Measurements from ENCODE around the gene GPATCH2L. TPM values are rescaled to one million over a fixed set of nuclear protein-coding genes. Genes with fewer than 3 reads are reported as not detected.

The GPATCH2L gene
- total and polyA plus RNA-seq, 2 donors (not counting 1 experiment from before 2014, with no cell fraction given), result 17.4 to 82.7 TPM

DNA sequence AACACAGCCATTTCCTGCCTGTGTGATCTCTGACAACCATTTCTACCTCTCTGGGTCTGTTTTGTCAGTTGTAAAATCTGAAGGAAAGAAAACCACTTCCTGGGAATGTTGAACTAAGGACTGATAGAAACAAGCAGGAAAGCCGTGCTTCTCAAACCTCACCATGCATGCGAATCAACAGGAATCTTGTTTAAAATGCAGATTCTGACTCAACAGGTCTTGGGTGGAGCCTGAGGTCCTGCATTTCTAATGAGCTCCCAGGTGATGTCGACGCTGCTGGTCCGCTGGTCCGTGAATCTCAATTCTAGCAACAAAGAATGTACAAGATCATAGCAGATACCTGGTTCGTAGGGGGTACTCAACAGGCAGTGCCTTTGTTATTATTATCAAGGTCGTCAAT, 38.0 kb upstream of the GPATCH2L start:
- Mint-ChIP-seq H3K4me3 (no peak overlapping the region), H3K9me3 (ENCODE audit: insufficient read depth) (no peaks in the 10 kb centered on the region), H3K27me3 (peaks cover 27% of the 10 kb centered on the region), H3K27ac (no peak overlapping the region), H3K4me1 (no peaks in the 10 kb centered on the region)
- no peak for TF ChIP-seq EZH2 (IDR thresholded peaks at IDR 0.05; ENCODE audit: borderline replicate concordance, insufficient read depth, low read depth, low read length, poor library complexity, severe bottlenecking)
- TF ChIP-seq, protein P1, sequence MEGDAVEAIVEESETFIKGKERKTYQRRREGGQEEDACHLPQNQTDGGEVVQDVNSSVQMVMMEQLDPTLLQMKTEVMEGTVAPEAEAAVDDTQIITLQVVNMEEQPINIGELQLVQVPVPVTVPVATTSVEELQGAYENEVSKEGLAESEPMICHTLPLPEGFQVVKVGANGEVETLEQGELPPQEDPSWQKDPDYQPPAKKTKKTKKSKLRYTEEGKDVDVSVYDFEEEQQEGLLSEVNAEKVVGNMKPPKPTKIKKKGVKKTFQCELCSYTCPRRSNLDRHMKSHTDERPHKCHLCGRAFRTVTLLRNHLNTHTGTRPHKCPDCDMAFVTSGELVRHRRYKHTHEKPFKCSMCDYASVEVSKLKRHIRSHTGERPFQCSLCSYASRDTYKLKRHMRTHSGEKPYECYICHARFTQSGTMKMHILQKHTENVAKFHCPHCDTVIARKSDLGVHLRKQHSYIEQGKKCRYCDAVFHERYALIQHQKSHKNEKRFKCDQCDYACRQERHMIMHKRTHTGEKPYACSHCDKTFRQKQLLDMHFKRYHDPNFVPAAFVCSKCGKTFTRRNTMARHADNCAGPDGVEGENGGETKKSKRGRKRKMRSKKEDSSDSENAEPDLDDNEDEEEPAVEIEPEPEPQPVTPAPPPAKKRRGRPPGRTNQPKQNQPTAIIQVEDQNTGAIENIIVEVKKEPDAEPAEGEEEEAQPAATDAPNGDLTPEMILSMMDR (IDR thresholded peaks at IDR 0.05), result no peak
- H4K20me1 ChIP-seq (ENCODE audit: control insufficient read depth, insufficient read depth, low read length, poor library complexity, severe bottlenecking), result no peaks in the 10 kb centered on the region
- no peak overlapping the region for H3K4me2 ChIP-seq (replicated peaks; ENCODE audit: low read depth, low read length, poor library complexity, severe bottlenecking)
- CTCF ChIA-PET, result no interaction called here
- no peak overlapping the region for H3K27ac ChIP-seq (ENCODE audit: low read length in 2 of 2)
- no peak overlapping the region for H3K4me3 ChIP-seq (ENCODE audit: control extremely low read depth in 1 of 5, extremely low read depth in 1 of 5, insufficient read depth in 1 of 5, low read depth in 2 of 5, low read length in 4 of 5)
- H3K9me3 ChIP-seq (ENCODE audit: control extremely low read depth in 1 of 3, control insufficient read depth in 2 of 3, insufficient read depth in 1 of 3, low read length in 2 of 3), result peaks cover 0 to 9% (median 0%) of the 10 kb centered on the region in 3 donors
- no peaks in the 10 kb centered on the region for H3K79me2 ChIP-seq (ENCODE audit: control insufficient read depth, insufficient read depth, low read length)
- WGBS (ENCODE audit: insufficient coverage), result 43% methylated on average over 3 of the region's 8 CpGs
- H3K27me3 ChIP-seq (replicated peaks in 1 of 4; ENCODE audit: control extremely low read depth in 1 of 4, control insufficient read depth in 3 of 4, insufficient read depth in 4 of 4, low read length in 3 of 4), result peaks cover 0 to 14% (median 2%) of the 10 kb centered on the region in 4 experiments
- H3K9ac ChIP-seq (ENCODE audit: low read length), result no peak overlapping the region
- intact Hi-C loops (cut with micrococcal nuclease), result no loop called here
- ATAC-seq (ENCODE audit: low read depth), result no peak
- H2AFZ ChIP-seq (ENCODE audit: insufficient read depth, low read depth, low read length, poor library complexity, severe bottlenecking), result no peak overlapping the region
- H3K4me1 ChIP-seq (ENCODE audit: control insufficient read depth in 2 of 2, insufficient read depth in 2 of 2, low read length in 2 of 2), result no peaks in the 10 kb centered on the region
- DNase-seq, result no peak
- POLR2A ChIA-PET, result no interaction called here
- no peaks in the 10 kb centered on the region for H3K36me3 ChIP-seq (replicated peaks in 1 of 2; ENCODE audit: control extremely low read depth in 1 of 2, control insufficient read depth in 1 of 2, extremely low read depth in 1 of 2, insufficient read depth in 2 of 2, low read length in 1 of 2)

GRCh38 chr14:76115010-76115422, 36.7 kb upstream of the GPATCH2L start:
- POLR2A ChIA-PET, result no interaction called here
- no peak overlapping the region for H3K27ac Mint-ChIP-seq

More at GRCh38 chr14:76115010-76115422, 36.7 kb upstream of the GPATCH2L start:
- Mint-ChIP-seq H3K4me1 (no peaks in the 10 kb centered on the region), H3K27me3 (peaks cover 27% of the 10 kb centered on the region), H3K9me3 (ENCODE audit: insufficient read depth) (no peaks in the 10 kb centered on the region), H3K4me3 (no peak overlapping the region)
- H3K36me3 ChIP-seq (replicated peaks in 1 of 2; ENCODE audit: control extremely low read depth in 1 of 2, control insufficient read depth in 1 of 2, extremely low read depth in 1 of 2, insufficient read depth in 2 of 2, low read length in 1 of 2), result no peaks in the 10 kb centered on the region
- H3K4me2 ChIP-seq (replicated peaks; ENCODE audit: low read depth, low read length, poor library complexity, severe bottlenecking), result no peak overlapping the region
- no peaks in the 10 kb centered on the region for H4K20me1 ChIP-seq (ENCODE audit: control insufficient read depth, insufficient read depth, low read length, poor library complexity, severe bottlenecking)
- H3K9me3 ChIP-seq (ENCODE audit: control extremely low read depth in 1 of 3, control insufficient read depth in 2 of 3, insufficient read depth in 1 of 3, low read length in 2 of 3), result peaks cover 0 to 4% (median 0%) of the 10 kb centered on the region in 3 donors
- ATAC-seq (ENCODE audit: low read depth) (no peak), DNase-seq (no peak)
- no peak overlapping the region for H3K27ac ChIP-seq (ENCODE audit: low read length in 2 of 2)
- no peak overlapping the region for H3K4me3 ChIP-seq (ENCODE audit: control extremely low read depth in 1 of 5, extremely low read depth in 1 of 5, insufficient read depth in 1 of 5, low read depth in 2 of 5, low read length in 4 of 5)
- H3K9ac ChIP-seq (ENCODE audit: low read length), result no peak overlapping the region
- no peak overlapping the region for H2AFZ ChIP-seq (ENCODE audit: insufficient read depth, low read depth, low read length, poor library complexity, severe bottlenecking)
- no peak for TF ChIP-seq EZH2 (IDR thresholded peaks at IDR 0.05; ENCODE audit: borderline replicate concordance, insufficient read depth, low read depth, low read length, poor library complexity, severe bottlenecking)
- TF ChIP-seq, protein P1 (IDR thresholded peaks at IDR 0.05), result no peak
- no peaks in the 10 kb centered on the region for H3K4me1 ChIP-seq (ENCODE audit: control insufficient read depth in 2 of 2, insufficient read depth in 2 of 2, low read length in 2 of 2)
- peaks cover 0 to 14% (median 2%) of the 10 kb centered on the region in 4 experiments for H3K27me3 ChIP-seq (replicated peaks in 1 of 4; ENCODE audit: control extremely low read depth in 1 of 4, control insufficient read depth in 3 of 4, insufficient read depth in 4 of 4, low read length in 3 of 4)
- intact Hi-C loops (cut with micrococcal nuclease), result no loop called here
- CTCF ChIA-PET, result no interaction called here
- no peaks in the 10 kb centered on the region for H3K79me2 ChIP-seq (ENCODE audit: control insufficient read depth, insufficient read depth, low read length)
- WGBS (ENCODE audit: insufficient coverage), result no CpG with 5 or more reads among the region's 2 CpGs

Measured in B cell (primary cell).